ENCODE data around the gene IGFL4. TPM values are rescaled to one million over a fixed set of nuclear protein-coding genes. Genes with fewer than 3 reads are reported as not detected.

The IGFL4 gene
- total and polyA plus RNA-seq, 2 of the 13 experiments (the other 11 are each of a cell fraction or from before 2014, with no cell fraction given) = 1.2 to 1.4 TPM

- intact Hi-C loops (cut with micrococcal nuclease; ENCODE audit: unreplicated experiment) (no loop called here), in situ Hi-C loops (cut with HindIII; ENCODE audit: extremely low pct_ligation_motif_present, low pct_unique_long_range_greater_than_20kb) (loop anchor here (10.0 kb wide), 1 partner anchor 204 kb away; the partner anchor contains the start of gene RSPH6A)
- H3K9ac ChIP-seq (ENCODE audit: insufficient read depth, low read depth, low read length) = no peak overlapping the region
- H3K27ac ChIP-seq (ENCODE audit: extremely low read length, insufficient read depth, low read length) = no peak overlapping the region
- H2AFZ ChIP-seq (ENCODE audit: low read length) = no peak overlapping the region
- FAIRE-seq (no peak), DNase-seq (ENCODE audit: low spot score) (no peak), ATAC-seq (no peak)
- 94% methylated on average over 9 of the region's 13 CpGs for WGBS (ENCODE audit: low lambda C conversion rate)
- H3K4me3 ChIP-seq (replicated peaks in 1 of 3; ENCODE audit: insufficient read depth in 1 of 3, low read depth in 2 of 3, low read length in 3 of 3) = no peak overlapping the region
- no TSS peak for BruUV-seq (replicated peaks)
- no peaks in the 10 kb centered on the region for H3K27me3 ChIP-seq (ENCODE audit: control insufficient read depth in 1 of 2, insufficient read depth in 2 of 2, low read length in 2 of 2)
- ChIA-PET CTCF (ENCODE audit: low intra/inter-chr PET ratio, low total read pairs) (no interaction called here), POLR2A (no interaction called here)
- no peaks in the 10 kb centered on the region for H3K36me3 ChIP-seq (replicated peaks in 1 of 2; ENCODE audit: control insufficient read depth in 1 of 2, insufficient read depth in 2 of 2, low read length in 2 of 2)
- no peaks in the 10 kb centered on the region for H3K9me3 ChIP-seq (ENCODE audit: low read length)
- H3K79me2 ChIP-seq (ENCODE audit: insufficient read depth, low read length) = no peaks in the 10 kb centered on the region
- no peak overlapping the region for H3K4me2 ChIP-seq (ENCODE audit: low read depth, low read length)
- H3K4me1 ChIP-seq (ENCODE audit: insufficient read depth, low read length) = no peaks in the 10 kb centered on the region
- H4K20me1 ChIP-seq (ENCODE audit: insufficient read depth, low read length) = no peaks in the 10 kb centered on the region
- TF ChIP-seq PBX3 (CRISPR knock-in tag; IDR thresholded peaks at IDR 0.05; ENCODE audit: borderline replicate concordance) (no peak), RARG (CRISPR knock-in tag; IDR thresholded peaks at IDR 0.05; ENCODE audit: low read depth) (no peak), KLF9 (CRISPR knock-in tag; IDR thresholded peaks at IDR 0.05; ENCODE audit: low read depth) (no peak), SRY (CRISPR knock-in tag; IDR thresholded peaks at IDR 0.05) (no peak), ZNF12 (CRISPR knock-in tag; IDR thresholded peaks at IDR 0.05) (no peak), ZNF207 (IDR thresholded peaks at IDR 0.05; ENCODE audit: borderline replicate concordance) (no peak), GPBP1L1 (CRISPR knock-in tag; IDR thresholded peaks at IDR 0.05) (no peak), TRIM24 (CRISPR knock-in tag; IDR thresholded peaks at IDR 0.05) (no peak), KDM3A (CRISPR knock-in tag; IDR thresholded peaks at IDR 0.05; ENCODE audit: low read depth) (no peak), ZNF629 (CRISPR knock-in tag; conservative IDR thresholded peaks at IDR 0.05) (no peak), LCORL (IDR thresholded peaks at IDR 0.05) (no peak), LCORL (CRISPR knock-in tag; IDR thresholded peaks at IDR 0.05) (no peak), PATZ1 (CRISPR knock-in tag; IDR thresholded peaks at IDR 0.05) (no peak), ZNF180 (CRISPR knock-in tag; IDR thresholded peaks at IDR 0.05; ENCODE audit: borderline replicate concordance, low read depth) (no peak), ZNF639 (CRISPR knock-in tag; conservative IDR thresholded peaks at IDR 0.05) (no peak), ZBTB4 (CRISPR knock-in tag; IDR thresholded peaks at IDR 0.05; ENCODE audit: borderline replicate concordance) (no peak), ONECUT2 (CRISPR knock-in tag; IDR thresholded peaks at IDR 0.05) (no peak), BCL6 (CRISPR knock-in tag; IDR thresholded peaks at IDR 0.05) (no peak)
Observed at GRCh38 chr19:46019270-46019669, 21.5 kb downstream of the IGFL4 start.
